ENCODE results near the gene ZNF664.

Gene ZNF664

DNA sequence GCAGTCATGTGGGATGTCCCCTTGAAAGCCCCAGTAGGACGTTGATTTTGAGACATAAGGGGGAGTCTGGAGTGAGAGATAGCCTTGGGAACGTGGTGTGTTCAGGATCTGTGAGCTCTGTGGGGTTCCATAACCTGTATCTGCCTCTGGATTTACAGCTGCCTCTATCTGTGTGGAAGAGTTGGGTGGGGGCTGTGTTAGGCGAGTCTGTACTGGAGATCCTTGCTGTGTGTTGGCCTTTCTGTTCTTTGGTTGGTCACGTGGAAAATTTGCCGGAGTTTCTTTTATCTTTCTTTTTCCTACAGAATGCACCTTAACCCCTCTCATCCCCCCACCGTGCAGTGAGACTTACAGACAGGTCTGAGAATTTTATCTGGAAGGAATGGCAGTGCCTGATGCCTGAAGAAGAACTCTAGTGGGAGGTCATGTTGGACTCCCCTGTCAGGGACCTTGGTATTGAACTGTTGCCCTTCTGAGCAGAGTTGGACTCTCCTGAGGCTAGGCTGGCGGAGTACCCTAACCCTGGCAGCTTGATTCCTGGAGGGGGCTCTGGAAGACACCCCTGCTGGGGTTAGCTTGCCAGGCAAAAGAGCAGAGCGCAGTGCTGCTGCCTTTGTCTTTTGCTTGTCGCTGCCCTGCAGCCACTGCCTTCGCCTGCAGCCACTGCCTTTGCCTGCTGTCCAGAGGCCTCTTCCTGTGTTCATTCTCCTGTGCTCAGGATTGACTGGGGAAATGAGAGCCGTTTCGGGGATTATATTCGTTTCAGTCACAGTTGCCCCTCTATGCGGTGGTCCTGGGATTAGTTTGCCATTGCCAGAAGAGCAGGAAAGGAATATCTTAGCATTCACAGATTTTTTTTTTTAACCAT lies 34.1 kb downstream of the ZNF664 start:
- no peak overlapping the region for H3K4me3 ChIP-seq (ENCODE audit: low read depth, low read length)
- no peaks in the 10 kb centered on the region for H3K27me3 ChIP-seq (ENCODE audit: insufficient read depth, low read depth, severe bottlenecking)
- TF ChIP-seq, protein P1, sequence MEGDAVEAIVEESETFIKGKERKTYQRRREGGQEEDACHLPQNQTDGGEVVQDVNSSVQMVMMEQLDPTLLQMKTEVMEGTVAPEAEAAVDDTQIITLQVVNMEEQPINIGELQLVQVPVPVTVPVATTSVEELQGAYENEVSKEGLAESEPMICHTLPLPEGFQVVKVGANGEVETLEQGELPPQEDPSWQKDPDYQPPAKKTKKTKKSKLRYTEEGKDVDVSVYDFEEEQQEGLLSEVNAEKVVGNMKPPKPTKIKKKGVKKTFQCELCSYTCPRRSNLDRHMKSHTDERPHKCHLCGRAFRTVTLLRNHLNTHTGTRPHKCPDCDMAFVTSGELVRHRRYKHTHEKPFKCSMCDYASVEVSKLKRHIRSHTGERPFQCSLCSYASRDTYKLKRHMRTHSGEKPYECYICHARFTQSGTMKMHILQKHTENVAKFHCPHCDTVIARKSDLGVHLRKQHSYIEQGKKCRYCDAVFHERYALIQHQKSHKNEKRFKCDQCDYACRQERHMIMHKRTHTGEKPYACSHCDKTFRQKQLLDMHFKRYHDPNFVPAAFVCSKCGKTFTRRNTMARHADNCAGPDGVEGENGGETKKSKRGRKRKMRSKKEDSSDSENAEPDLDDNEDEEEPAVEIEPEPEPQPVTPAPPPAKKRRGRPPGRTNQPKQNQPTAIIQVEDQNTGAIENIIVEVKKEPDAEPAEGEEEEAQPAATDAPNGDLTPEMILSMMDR (IDR thresholded peaks at IDR 0.05; ENCODE audit: low read depth, low read length), result no peak
- H3K36me3 ChIP-seq, result peaks cover 85% of the 10 kb centered on the region
- H3K27ac ChIP-seq, result peak overlapping the region; percentile 45; the same call in 1 of the 2 replicates
- H3K9me3 ChIP-seq (ENCODE audit: severe bottlenecking), result no peaks in the 10 kb centered on the region
- no peak for DNase-seq

DNA sequence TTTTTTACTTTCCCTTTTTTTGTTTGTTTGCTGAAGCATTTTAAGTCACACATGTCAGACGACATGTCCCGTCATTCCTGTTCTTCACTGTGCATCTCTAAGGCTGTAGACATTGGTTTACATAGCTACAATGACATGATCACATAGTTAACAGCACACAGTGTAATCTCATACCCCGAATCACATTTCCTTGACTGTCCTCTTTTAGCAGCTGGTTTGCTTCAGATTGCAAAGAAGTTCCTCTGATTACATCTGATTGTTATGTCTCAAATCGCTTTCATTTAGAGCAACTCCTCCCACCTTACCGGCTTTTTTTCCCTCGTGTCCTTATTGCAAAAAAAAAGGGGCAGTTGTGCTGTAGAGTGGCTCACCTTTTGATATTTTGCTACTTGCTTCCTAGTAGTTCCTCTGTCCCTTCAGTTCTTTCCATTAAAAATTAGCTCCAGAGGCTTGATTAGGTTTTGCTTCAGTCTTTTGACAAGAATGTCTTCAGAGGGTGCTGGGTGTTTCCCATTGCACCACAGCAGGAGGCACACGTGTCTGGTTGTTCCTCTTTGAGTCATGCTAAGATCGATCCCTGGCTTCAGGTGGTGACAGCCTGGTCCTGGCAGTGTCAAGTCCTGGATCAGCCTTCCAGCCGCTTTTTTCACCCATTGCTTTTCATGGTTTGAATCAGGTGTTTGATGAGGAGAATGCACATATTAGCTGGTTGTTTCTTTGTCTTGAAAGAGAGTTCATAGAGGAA lies 35.0 kb downstream of the ZNF664 start:
- Histone ChIP-seq H3K9me3 (ENCODE audit: severe bottlenecking) (no peaks in the 10 kb centered on the region), H3K27ac (no peak overlapping the region), H3K4me3 (ENCODE audit: low read depth, low read length) (no peak overlapping the region), H3K27me3 (ENCODE audit: insufficient read depth, low read depth, severe bottlenecking) (no peaks in the 10 kb centered on the region), H3K36me3 (peaks cover 85% of the 10 kb centered on the region)
- TF ChIP-seq, protein P1 (IDR thresholded peaks at IDR 0.05; ENCODE audit: low read depth, low read length), result no peak
- no peak for DNase-seq

DNA sequence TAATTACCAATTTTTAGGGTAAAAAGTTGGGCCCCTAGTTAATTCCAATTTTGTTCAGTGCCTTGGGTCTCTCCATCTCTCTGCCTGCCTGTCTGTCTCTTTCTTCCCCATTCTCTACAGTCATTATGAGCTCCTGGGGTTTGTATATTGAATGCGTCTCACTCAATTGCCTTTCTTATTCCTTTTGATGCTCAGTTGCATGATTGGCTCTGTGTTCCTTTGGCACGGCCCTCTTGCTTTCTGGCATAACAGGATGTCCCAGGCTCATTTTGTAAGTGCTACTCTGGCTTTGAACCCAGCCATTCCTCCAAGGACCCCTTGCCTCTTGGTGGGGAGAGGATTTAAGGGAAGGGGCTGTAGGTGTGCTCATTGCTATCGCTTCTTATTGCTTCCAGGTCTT lies 35.6 kb downstream of the ZNF664 start:
- H3K27me3 ChIP-seq (ENCODE audit: insufficient read depth, low read depth, severe bottlenecking), result no peaks in the 10 kb centered on the region
- peaks cover 85% of the 10 kb centered on the region for H3K36me3 ChIP-seq
- DNase-seq, result no peak
- no peak overlapping the region for H3K4me3 ChIP-seq (ENCODE audit: low read depth, low read length)
- no peak overlapping the region for H3K27ac ChIP-seq
- H3K9me3 ChIP-seq (ENCODE audit: severe bottlenecking), result no peaks in the 10 kb centered on the region
- TF ChIP-seq, protein P1 (IDR thresholded peaks at IDR 0.05; ENCODE audit: low read depth, low read length), result no peak

DNA sequence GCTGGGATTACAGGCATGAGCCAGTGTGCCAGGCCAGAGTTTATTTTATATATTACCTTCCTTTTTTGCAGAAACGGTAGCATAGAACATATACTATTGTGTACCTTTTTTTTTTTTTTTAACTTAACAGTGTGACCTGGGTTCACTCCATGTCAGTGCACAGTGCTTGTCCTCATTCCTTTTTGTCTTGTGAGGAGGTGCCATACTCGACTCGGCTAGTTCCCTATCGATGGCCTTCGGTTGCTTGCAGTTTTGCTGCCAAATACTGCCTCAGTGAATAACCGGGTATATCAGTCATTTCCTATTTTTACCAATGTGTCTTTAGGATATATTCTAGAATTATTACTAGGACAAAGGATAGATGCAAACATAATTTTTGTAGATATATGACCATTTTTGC lies 36.8 kb downstream of the ZNF664 start:
- Histone ChIP-seq H3K27ac (no peak overlapping the region), H3K36me3 (peaks cover 80% of the 10 kb centered on the region), H3K4me3 (ENCODE audit: low read depth, low read length) (no peak overlapping the region), H3K9me3 (ENCODE audit: severe bottlenecking) (no peaks in the 10 kb centered on the region), H3K27me3 (ENCODE audit: insufficient read depth, low read depth, severe bottlenecking) (no peaks in the 10 kb centered on the region)
- TF ChIP-seq, protein P1 (IDR thresholded peaks at IDR 0.05; ENCODE audit: low read depth, low read length), result no peak
- no peak for DNase-seq

DNA sequence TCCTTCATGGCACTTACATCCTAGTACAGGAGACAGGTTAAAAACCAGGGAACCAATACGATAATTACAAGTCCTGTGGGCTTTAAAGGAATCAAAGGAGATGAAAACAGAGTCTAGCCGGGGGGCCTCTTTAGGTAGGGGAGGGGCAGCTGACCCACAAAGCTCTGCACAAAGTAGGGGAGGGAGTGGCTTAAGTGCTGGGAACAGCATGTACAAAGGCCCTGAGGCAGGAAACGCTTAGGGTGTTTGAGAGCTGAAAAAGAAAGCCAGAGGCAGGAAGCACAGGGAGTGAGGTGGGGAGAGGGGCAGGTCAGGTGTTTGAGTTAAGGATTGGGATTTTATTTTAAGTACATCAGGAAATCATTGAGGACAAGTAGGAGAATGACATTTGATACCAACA lies 37.7 kb downstream of the ZNF664 start:
- Histone ChIP-seq H3K27ac (no peak overlapping the region), H3K4me3 (ENCODE audit: low read depth, low read length) (no peak overlapping the region), H3K36me3 (peaks cover 72% of the 10 kb centered on the region), H3K27me3 (ENCODE audit: insufficient read depth, low read depth, severe bottlenecking) (no peaks in the 10 kb centered on the region), H3K9me3 (ENCODE audit: severe bottlenecking) (no peaks in the 10 kb centered on the region)
- DNase-seq, result no peak
- TF ChIP-seq, protein P1 (IDR thresholded peaks at IDR 0.05; ENCODE audit: low read depth, low read length), result no peak
